Measurements from ENCODE around the gene MST1R. TPM values are rescaled to one million over a fixed set of nuclear protein-coding genes. Genes with fewer than 3 reads are reported as not detected.

The MST1R gene
- total and polyA plus RNA-seq, 2 experiments from 2014 or later = 3.7 to 3.9 TPM

GRCh38 chr3:49886922-49887265 lies 16.8 kb downstream of the MST1R start:
- H3K4me3 ChIP-seq = no peak overlapping the region
- H3K79me2 ChIP-seq (replicated peaks; ENCODE audit: insufficient read depth) = no peaks in the 10 kb centered on the region
- no peak for DNase-seq (ENCODE audit: low spot score)
- peaks cover 6% of the 10 kb centered on the region for H3K4me1 Mint-ChIP-seq
- H3K27me3 ChIP-seq (ENCODE audit: insufficient read depth) = no peaks in the 10 kb centered on the region
- no peak overlapping the region for H3K27ac Mint-ChIP-seq
- peaks cover 17% of the 10 kb centered on the region for H3K27me3 Mint-ChIP-seq (ENCODE audit: insufficient read depth, low read depth, poor library complexity)
- no peak for ATAC-seq
- no peak overlapping the region for H2AFZ ChIP-seq
- H3K36me3 Mint-ChIP-seq (ENCODE audit: low read depth) = no peaks in the 10 kb centered on the region
- no peaks in the 10 kb centered on the region for H3K9me3 Mint-ChIP-seq
- H3K9me2 ChIP-seq (ENCODE audit: insufficient read depth) = no peaks in the 10 kb centered on the region
- H3K27ac ChIP-seq (ENCODE audit: low read depth) = no peak overlapping the region
- H3K4me3 Mint-ChIP-seq = no peak overlapping the region
- peaks cover 6% of the 10 kb centered on the region for H3K4me1 ChIP-seq (ENCODE audit: insufficient read depth)
- H4K20me1 ChIP-seq (replicated peaks; ENCODE audit: insufficient read depth) = no peaks in the 10 kb centered on the region
- 0 out of 2 replicates have a peak, but pooled peaks cover 3% of the 10 kb centered on the region for H3F3A ChIP-seq (replicated peaks; ENCODE audit: low read depth)
- no peak overlapping the region for H3K4me2 ChIP-seq
- no peaks in the 10 kb centered on the region for H3K36me3 ChIP-seq (ENCODE audit: insufficient read depth)
- TF ChIP-seq EZH2phosphoT487 (IDR thresholded peaks at IDR 0.05; ENCODE audit: unreplicated experiment) (no peak), REST (IDR thresholded peaks at IDR 0.05; ENCODE audit: unreplicated experiment) (no peak), JUNB (IDR thresholded peaks at IDR 0.05; ENCODE audit: unreplicated experiment) (no peak), CREB1 (CRISPR knock-in tag; IDR thresholded peaks at IDR 0.05; ENCODE audit: low read depth) (no peak), CTCF (conservative IDR thresholded peaks at IDR 0.05; ENCODE audit: low read depth in 2 of 2) (no peak), ETS1 (IDR thresholded peaks at IDR 0.05) (no peak), POLR2AphosphoS5 (IDR thresholded peaks at IDR 0.05; ENCODE audit: low read depth) (no peak), EZH2 (IDR thresholded peaks at IDR 0.05; ENCODE audit: low read depth, unreplicated experiment) (no peak), ZNF331 (CRISPR knock-in tag; IDR thresholded peaks at IDR 0.05; ENCODE audit: low read depth) (no peak), NANOG (IDR thresholded peaks at IDR 0.05; ENCODE audit: borderline replicate concordance) (no peak), ZNF114 (CRISPR knock-in tag; IDR thresholded peaks at IDR 0.05) (no peak), STAT1 (IDR thresholded peaks at IDR 0.05; ENCODE audit: unreplicated experiment) (no peak)
